Measurements from ENCODE around the gene ARHGEF12.

DNA sequence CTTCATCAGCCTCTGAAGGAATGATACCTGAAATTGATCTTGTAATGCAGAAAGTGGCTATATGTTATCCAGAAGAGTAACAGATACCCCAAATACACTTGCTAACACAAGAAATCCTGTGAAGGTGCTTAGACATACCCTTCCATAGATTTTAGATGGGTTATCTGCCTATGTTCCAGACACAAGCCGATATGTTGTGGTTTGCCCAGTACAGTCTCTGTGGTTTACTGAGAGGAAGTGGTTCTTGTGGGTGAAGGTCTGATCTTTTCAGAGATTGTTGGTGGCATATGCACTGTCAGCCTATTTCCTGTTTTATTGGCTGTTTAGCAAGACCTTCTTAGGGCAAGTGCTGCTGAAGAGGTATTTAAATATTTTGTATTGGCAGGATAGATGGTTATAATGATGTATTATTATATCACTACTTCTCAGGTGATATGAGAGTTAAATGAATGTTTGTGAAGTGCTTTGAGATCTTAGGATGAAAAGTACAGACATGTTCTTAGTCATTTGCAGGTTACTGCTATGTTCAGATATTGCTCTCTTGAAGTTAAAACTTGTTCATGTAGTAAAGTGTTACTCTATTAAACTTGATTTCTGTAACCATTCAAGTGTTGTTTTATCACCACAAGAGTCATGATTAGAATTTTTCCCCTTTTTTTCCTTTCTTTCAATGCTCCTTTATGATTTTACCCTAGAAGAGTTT is 8.2 kb downstream of the ARHGEF12 start:
- TF ChIP-seq, protein P1, sequence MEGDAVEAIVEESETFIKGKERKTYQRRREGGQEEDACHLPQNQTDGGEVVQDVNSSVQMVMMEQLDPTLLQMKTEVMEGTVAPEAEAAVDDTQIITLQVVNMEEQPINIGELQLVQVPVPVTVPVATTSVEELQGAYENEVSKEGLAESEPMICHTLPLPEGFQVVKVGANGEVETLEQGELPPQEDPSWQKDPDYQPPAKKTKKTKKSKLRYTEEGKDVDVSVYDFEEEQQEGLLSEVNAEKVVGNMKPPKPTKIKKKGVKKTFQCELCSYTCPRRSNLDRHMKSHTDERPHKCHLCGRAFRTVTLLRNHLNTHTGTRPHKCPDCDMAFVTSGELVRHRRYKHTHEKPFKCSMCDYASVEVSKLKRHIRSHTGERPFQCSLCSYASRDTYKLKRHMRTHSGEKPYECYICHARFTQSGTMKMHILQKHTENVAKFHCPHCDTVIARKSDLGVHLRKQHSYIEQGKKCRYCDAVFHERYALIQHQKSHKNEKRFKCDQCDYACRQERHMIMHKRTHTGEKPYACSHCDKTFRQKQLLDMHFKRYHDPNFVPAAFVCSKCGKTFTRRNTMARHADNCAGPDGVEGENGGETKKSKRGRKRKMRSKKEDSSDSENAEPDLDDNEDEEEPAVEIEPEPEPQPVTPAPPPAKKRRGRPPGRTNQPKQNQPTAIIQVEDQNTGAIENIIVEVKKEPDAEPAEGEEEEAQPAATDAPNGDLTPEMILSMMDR (conservative IDR thresholded peaks at IDR 0.05; ENCODE audit: low read depth, low read length) = no peak
- no peak for TF ChIP-seq EZH2 (IDR thresholded peaks at IDR 0.05; ENCODE audit: borderline replicate concordance, low read depth, low read length, poor library complexity, severe bottlenecking)
